Trophoblast cell (in vitro differentiated cells and primary cell): ENCODE measurements around the gene CCSER2.

ENCODE experiments used
- DNase-seq, 2 donors: peaks; one replicate each; pipeline ENCODE4 v3.0.0-alpha.2; 2016
- H2AFZ ChIP-seq: 2 replicates; pipeline ENCODE4 v1.6.1; 2013; ENCODE audit warnings: low read length, moderate library complexity, mild to moderate bottlenecking; ENCODE audit not compliant: insufficient read depth, poor library complexity
- H2AK5ac ChIP-seq: 2 replicates; pipeline ENCODE4 v1.6.1; 2013; ENCODE audit warnings: mild to moderate bottlenecking, low read length
- H2BK120ac ChIP-seq: 2 replicates; pipeline ENCODE4 v1.6.1; 2013; ENCODE audit warnings: low read length, mild to moderate bottlenecking, moderate library complexity; ENCODE audit not compliant: insufficient read depth, poor library complexity
- H2BK12ac ChIP-seq: 2 replicates; pipeline ENCODE4 v1.6.1; 2013; ENCODE audit warnings: mild to moderate bottlenecking, low read length, moderate library complexity
- H2BK5ac ChIP-seq: 2 replicates; pipeline ENCODE4 v1.6.1; 2013; ENCODE audit warnings: low read length, low read depth, moderate library complexity, mild to moderate bottlenecking; ENCODE audit not compliant: poor library complexity
- H3K14ac ChIP-seq: 2 replicates; pipeline ENCODE4 v1.6.1; 2013; ENCODE audit warnings: mild to moderate bottlenecking, low read length
- H3K18ac ChIP-seq: 2 replicates; pipeline ENCODE4 v1.6.1; 2013; ENCODE audit warnings: mild to moderate bottlenecking, low read length
- H3K23ac ChIP-seq: 2 replicates; pipeline ENCODE4 v1.6.1; 2013; ENCODE audit warnings: low read length
- H3K27ac ChIP-seq: 2 replicates; pipeline ENCODE4 v1.5.1; 2013; ENCODE audit warnings: low read depth, mild to moderate bottlenecking, inconsistent platforms, low read length, moderate library complexity
- H3K27me3 ChIP-seq: 2 replicates; pipeline ENCODE4 v1.6.1; 2013; ENCODE audit warnings: inconsistent platforms, mild to moderate bottlenecking, low read length, moderate library complexity; ENCODE audit not compliant: insufficient read depth
- H3K36me3 ChIP-seq, 2 experiments: 1 replicate in 1 of 2; 2 replicates in 1 of 2; pipeline ENCODE4 v1.6.1; 2013; ENCODE audit warnings: low read length in 2 of 2, mild to moderate bottlenecking in 2 of 2, moderate library complexity in 1 of 2; ENCODE audit not compliant: insufficient read depth in 2 of 2, control insufficient read depth in 1 of 2
- H3K4ac ChIP-seq: 2 replicates; pipeline ENCODE4 v1.6.1; 2013; ENCODE audit warnings: low read depth, mild to moderate bottlenecking, low read length, moderate library complexity
- H3K4me1 ChIP-seq, 2 experiments: 1 replicate in 1 of 2; 2 replicates in 1 of 2; pipeline ENCODE4 v1.6.1; 2013; ENCODE audit warnings: low read length in 2 of 2, mild to moderate bottlenecking in 2 of 2, moderate library complexity in 1 of 2; ENCODE audit not compliant: insufficient read depth in 2 of 2, control insufficient read depth in 1 of 2
- H3K4me2 ChIP-seq: 2 replicates; pipeline ENCODE4 v1.6.1; 2013; ENCODE audit warnings: inconsistent platforms, mild to moderate bottlenecking, low read length, moderate library complexity
- H3K4me3 ChIP-seq: 2 replicates; pipeline ENCODE4 v1.5.1; 2013; ENCODE audit warnings: mild to moderate bottlenecking, low read depth, low read length, inconsistent platforms
- H3K79me1 ChIP-seq: one replicate; pipeline ENCODE4 v1.6.1; 2013; ENCODE audit warnings: low read length
- H3K79me2 ChIP-seq: 2 replicates; pipeline ENCODE4 v1.6.1; 2013; ENCODE audit warnings: low read length, mild to moderate bottlenecking; ENCODE audit not compliant: control insufficient read depth, insufficient read depth, poor library complexity
- H3K9ac ChIP-seq: 2 replicates; pipeline ENCODE4 v1.6.1; 2013; ENCODE audit warnings: mild to moderate bottlenecking, low read length
- H3K9me3 ChIP-seq: 2 replicates; pipeline ENCODE4 v1.6.1; 2013; ENCODE audit warnings: low read depth, mild to moderate bottlenecking, control low read depth, inconsistent platforms, low read length; ENCODE audit not compliant: insufficient read depth
- H4K12ac ChIP-seq: 2 replicates; pipeline ENCODE4 v1.6.1; 2013; ENCODE audit warnings: low read depth, mild to moderate bottlenecking, low read length, moderate library complexity
- H4K8ac ChIP-seq: 2 replicates; pipeline ENCODE4 v1.6.1; 2013; ENCODE audit warnings: low read depth, mild to moderate bottlenecking, low read length, moderate library complexity
- H4K91ac ChIP-seq: one replicate; pipeline ENCODE4 v1.6.1; 2013; ENCODE audit warnings: low read depth, mild to moderate bottlenecking, low read length, moderate library complexity
- WGBS: extraction: QIAGEN DNeasy Blood & Tissue Kit; methylation state at CpG from one replicate; pipeline ENCODE4 v1.1.7; 2013; ENCODE audit warnings: missing lambda C conversion rate; ENCODE audit not compliant: insufficient read length, insufficient coverage; ENCODE audit errors: extremely low coverage; 5-methylcytosine and 5-hydroxymethylcytosine counted together

CCSER2 gene

DNA sequence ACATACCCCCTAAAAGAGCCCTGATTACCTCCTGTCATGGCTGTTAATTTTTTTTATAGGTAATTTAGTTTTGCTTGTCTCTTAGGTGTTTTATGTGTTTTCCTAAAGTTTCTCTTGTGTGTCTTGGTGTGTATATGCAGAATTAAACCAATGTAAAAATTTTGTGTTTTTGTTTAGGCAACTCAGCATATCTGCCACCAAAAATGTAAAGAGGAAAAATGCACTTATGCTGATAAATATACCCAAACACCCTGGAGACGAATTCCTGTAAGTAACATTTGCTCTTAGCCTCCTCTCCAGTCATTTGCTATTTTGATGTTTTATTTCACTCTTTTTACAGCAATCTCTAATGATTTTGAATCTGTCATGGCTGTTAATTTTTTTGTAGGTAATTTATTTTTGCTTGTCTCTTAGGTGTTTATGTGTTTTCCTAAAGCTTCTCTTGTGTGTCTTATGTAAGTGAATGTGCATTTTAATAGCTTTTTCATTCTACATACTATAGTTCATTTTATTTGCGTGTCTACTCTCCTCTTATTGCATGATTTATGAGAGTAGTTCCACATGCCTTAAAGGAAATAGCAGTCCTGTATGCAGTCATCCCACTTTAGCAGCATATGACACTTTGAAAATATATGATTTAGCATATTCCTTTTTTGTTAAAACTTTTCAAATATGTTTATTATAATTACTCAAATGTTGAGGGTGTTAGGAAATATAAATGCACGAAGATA, 149.2 kb downstream of the CCSER2 start:
- Histone ChIP-seq H4K91ac (no peak overlapping the region), H3K36me3 (peaks cover 0 to 3% of the 10 kb centered on the region in 2 experiments), H3K9me3 (no peaks in the 10 kb centered on the region), H3K27me3 (no peaks in the 10 kb centered on the region), H4K8ac (no peak overlapping the region), H2AFZ (no peak overlapping the region), H3K9ac (no peak overlapping the region), H3K4me2 (no peak overlapping the region), H3K79me1 (no peaks in the 10 kb centered on the region), H3K4me3 (no peak overlapping the region), H4K12ac (no peak overlapping the region), H3K23ac (no peak overlapping the region), H2BK12ac (no peak overlapping the region), H2BK5ac (no peak overlapping the region), H2AK5ac (no peak overlapping the region), H3K27ac (no peak overlapping the region), H3K14ac (no peak overlapping the region), H3K4me1 (no peaks in the 10 kb centered on the region), H3K4ac (no peak overlapping the region), H3K79me2 (no peaks in the 10 kb centered on the region), H2BK120ac (no peak overlapping the region), H3K18ac (no peak overlapping the region)
- no peak for DNase-seq
- no CpG with 5 or more reads among the region's 3 CpGs for WGBS

GRCh38 chr10:84478151-84478550, 149.8 kb downstream of the CCSER2 start:
- Histone ChIP-seq H3K4me2 (no peak overlapping the region), H3K4me1 (no peaks in the 10 kb centered on the region), H3K79me2 (no peaks in the 10 kb centered on the region), H2AFZ (no peak overlapping the region), H3K79me1 (no peaks in the 10 kb centered on the region), H3K4me3 (no peak overlapping the region), H2BK5ac (no peak overlapping the region), H3K27ac (no peak overlapping the region), H3K36me3 (peaks cover 0 to 3% of the 10 kb centered on the region in 2 experiments), H4K12ac (no peak overlapping the region), H2BK120ac (no peak overlapping the region), H3K9ac (no peak overlapping the region), H4K91ac (no peak overlapping the region), H3K18ac (no peak overlapping the region), H4K8ac (no peak overlapping the region), H3K14ac (no peak overlapping the region), H2AK5ac (no peak overlapping the region), H3K4ac (no peak overlapping the region), H3K23ac (no peak overlapping the region), H3K9me3 (no peaks in the 10 kb centered on the region), H2BK12ac (no peak overlapping the region), H3K27me3 (no peaks in the 10 kb centered on the region)
- DNase-seq, result no peak

GRCh38 chr10:84478679-84479078, 150.3 kb downstream of the CCSER2 start:
- no peak overlapping the region for H4K12ac ChIP-seq
- no peak for DNase-seq
- H2AK5ac ChIP-seq, result no peak overlapping the region
- H4K91ac ChIP-seq, result no peak overlapping the region
- H3K36me3 ChIP-seq, result peaks cover 0 to 3% of the 10 kb centered on the region in 2 experiments
- H3K23ac ChIP-seq, result no peak overlapping the region
- H3K4me3 ChIP-seq, result no peak overlapping the region
- H3K27me3 ChIP-seq, result no peaks in the 10 kb centered on the region
- no CpG with 5 or more reads among the region's 1 CpG for WGBS
- H3K79me1 ChIP-seq, result no peaks in the 10 kb centered on the region
- H3K79me2 ChIP-seq, result no peaks in the 10 kb centered on the region
- H4K8ac ChIP-seq, result no peak overlapping the region
- H3K4ac ChIP-seq, result no peak overlapping the region
- H3K9ac ChIP-seq, result no peak overlapping the region
- H3K4me1 ChIP-seq, result no peaks in the 10 kb centered on the region
- H2BK12ac ChIP-seq, result no peak overlapping the region
- H2BK120ac ChIP-seq, result no peak overlapping the region
- no peak overlapping the region for H2BK5ac ChIP-seq
- H3K9me3 ChIP-seq, result no peaks in the 10 kb centered on the region
- H3K4me2 ChIP-seq, result no peak overlapping the region
- no peak overlapping the region for H2AFZ ChIP-seq
- no peak overlapping the region for H3K14ac ChIP-seq
- no peak overlapping the region for H3K27ac ChIP-seq
- H3K18ac ChIP-seq, result no peak overlapping the region

DNA sequence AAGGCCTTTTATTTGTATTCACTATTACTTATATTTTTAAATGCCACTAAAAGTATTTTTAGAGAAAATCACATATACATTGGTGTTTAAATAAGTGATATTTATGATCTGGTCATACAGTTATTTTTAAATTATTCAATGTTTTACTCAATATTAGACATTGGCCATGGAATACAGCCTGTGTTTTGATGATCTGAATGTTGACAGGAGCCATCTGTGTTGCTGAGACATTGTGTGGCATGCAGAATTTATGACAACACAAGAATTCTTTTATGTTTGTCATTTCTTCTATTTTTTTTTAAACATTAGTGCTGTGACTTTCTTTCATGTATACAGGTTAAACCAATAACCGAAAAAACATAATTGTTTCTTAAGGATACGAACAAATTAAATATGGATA, 156.2 kb downstream of the CCSER2 start:
- Histone ChIP-seq H4K91ac (no peak overlapping the region), H2AFZ (no peak overlapping the region), H3K27ac (no peak overlapping the region), H3K9ac (no peak overlapping the region), H3K4ac (no peak overlapping the region), H3K14ac (no peak overlapping the region), H2BK12ac (no peak overlapping the region), H3K79me2 (no peaks in the 10 kb centered on the region), H2AK5ac (no peak overlapping the region), H4K12ac (no peak overlapping the region), H3K36me3 (peaks cover 0 to 3% of the 10 kb centered on the region in 2 experiments), H4K8ac (no peak overlapping the region), H3K9me3 (no peaks in the 10 kb centered on the region), H3K4me2 (no peak overlapping the region), H2BK5ac (no peak overlapping the region), H3K79me1 (no peaks in the 10 kb centered on the region), H2BK120ac (no peak overlapping the region), H3K18ac (no peak overlapping the region), H3K4me3 (no peak overlapping the region), H3K4me1 (no peaks in the 10 kb centered on the region), H3K23ac (no peak overlapping the region), H3K27me3 (no peaks in the 10 kb centered on the region)
- DNase-seq, result no peak
- no CpG with 5 or more reads among the region's 2 CpGs for WGBS
